Activated CD8-positive, alpha-beta memory T cell treated with anti-CD3 and anti-CD28 coated beads for 4 hours (primary cell): Measurements from ENCODE around the gene RAB28.

ENCODE experiments used
- DNase-seq, 2 donors: peaks; one replicate each; pipeline ENCODE4 v3.0.0-alpha.2; 2020; ENCODE audit warnings: low read depth in 2 of 2

The RAB28 gene

GRCh38 chr4:13371048-13371447 lies 113.1 kb downstream of the RAB28 start:
- no peak for DNase-seq

GRCh38 chr4:13368217-13368616 lies 115.9 kb downstream of the RAB28 start:
- DNase-seq: no peak

DNA sequence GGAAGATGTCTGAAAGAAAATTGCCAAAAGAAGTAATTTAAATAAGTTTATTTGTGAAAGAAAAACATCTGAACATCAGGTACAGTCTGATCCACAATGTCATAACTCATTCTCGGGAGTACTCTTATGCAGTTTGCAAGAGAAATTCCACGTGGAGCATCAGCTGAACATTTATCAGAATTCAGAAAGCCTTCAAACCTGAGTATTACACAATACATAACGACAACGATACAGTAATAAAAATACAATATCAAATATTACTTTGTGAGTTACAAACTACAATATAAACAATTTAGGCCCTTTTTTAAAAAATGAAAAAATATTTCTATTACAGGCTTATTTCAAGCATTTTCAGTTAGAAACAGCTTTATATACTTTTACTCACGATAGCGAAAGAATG lies 116.4 kb downstream of the RAB28 start:
- DNase-seq: no peak

GRCh38 chr4:13367244-13367643 lies 116.9 kb downstream of the RAB28 start:
- no peak for DNase-seq

GRCh38 chr4:13365195-13365594 lies 118.9 kb downstream of the RAB28 start:
- DNase-seq: no peak

DNA sequence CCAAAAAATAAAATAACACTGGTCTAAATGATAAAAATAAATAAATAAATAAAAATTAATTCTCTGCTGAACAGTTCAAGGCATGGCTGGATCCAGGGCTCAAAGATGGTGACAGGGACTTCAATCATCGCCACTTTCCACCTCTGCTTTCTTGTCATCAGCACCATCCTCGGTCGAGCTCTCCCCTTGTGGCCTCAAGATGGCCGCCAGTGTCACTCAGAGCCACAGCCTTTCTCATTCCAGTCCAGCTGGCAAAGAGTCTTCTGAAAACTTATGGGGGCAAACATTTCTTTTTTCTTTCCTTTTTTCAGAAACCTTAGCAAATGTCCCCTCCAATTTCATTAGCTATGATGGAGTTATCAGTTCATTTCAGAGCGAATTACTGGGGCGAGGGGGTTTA lies 119.5 kb downstream of the RAB28 start:
- DNase-seq: no peak

GRCh38 chr4:13364172-13364571 lies 120.0 kb downstream of the RAB28 start:
- no peak for DNase-seq

DNA sequence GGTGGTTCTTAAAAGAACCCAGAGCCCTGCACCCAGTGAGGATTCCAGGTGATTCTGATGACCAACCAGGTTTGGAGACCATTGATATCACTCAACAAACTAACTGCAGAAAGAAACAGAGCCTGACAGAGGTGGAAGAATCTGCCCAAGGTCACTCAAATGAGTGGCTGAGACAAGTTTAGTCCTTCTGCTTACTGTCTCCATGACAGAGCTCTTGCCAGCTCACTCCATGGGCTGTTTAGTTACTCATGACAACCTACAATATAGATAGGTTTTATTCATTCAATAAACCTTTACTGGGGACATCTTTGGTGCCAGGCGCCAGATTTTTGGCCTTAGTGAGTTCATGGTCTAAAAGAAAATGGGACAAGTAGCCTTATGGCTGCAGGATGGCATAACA lies 124.3 kb downstream of the RAB28 start:
- DNase-seq: no peak

GRCh38 chr4:13355111-13355880 lies 128.8 kb downstream of the RAB28 start:
- DNase-seq: no peak

- no peak for DNase-seq
Observed at GRCh38 chr4:13349096-13349495, 135.0 kb downstream of the RAB28 start.

DNA sequence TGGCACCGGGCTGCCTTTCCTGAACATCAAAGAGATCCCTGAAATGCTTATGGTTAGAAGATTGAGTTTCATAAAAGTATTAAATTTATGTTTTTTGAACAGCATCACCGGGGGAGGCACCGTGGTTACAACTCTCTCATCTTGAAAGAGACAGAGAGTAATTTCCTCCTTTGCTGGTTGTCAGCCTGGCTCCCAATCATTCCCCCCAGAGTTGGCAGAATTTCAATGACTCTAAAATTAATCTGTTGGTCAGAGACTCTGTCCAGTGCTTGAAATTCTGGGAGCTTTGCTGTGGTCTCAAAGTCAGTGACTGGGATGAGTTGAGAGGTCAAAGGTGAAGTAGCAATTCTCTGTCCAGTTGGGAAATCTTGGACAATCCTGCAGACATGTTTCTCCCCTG lies 135.9 kb downstream of the RAB28 start:
- no peak for DNase-seq

DNA sequence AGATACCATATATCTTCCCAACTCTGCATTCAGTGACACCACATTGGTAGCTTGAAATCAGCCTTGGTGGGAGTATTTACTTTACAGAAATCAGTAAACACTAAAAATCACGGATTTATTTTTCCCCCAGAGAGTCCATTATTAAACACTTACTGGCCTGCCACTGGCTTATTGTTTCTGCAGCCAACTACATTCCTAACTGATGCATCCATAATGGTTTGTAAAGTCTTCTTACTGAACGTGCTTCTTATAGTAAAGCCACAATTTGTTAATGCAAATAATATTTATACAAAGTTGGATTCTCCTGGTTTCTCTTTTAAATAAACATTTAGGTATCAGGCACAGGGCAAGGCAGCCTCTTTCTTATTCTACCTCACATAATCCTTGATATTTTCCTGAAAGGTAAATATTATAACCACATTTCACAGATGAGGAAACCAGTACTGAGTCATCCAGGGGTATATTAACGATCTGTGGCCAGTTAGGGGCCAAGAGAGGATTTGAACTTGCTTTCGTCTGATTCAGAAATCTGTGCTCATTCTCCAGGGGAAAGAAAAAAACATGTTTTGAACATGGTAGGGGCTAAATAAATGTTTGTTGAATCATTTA lies 136.5 kb downstream of the RAB28 start:
- no peak for DNase-seq

- DNase-seq: no peak
Observed at GRCh38 chr4:13344216-13344615, 139.9 kb downstream of the RAB28 start.

- DNase-seq: no peak
Observed at GRCh38 chr4:13340672-13341071, 143.5 kb downstream of the RAB28 start.

DNA sequence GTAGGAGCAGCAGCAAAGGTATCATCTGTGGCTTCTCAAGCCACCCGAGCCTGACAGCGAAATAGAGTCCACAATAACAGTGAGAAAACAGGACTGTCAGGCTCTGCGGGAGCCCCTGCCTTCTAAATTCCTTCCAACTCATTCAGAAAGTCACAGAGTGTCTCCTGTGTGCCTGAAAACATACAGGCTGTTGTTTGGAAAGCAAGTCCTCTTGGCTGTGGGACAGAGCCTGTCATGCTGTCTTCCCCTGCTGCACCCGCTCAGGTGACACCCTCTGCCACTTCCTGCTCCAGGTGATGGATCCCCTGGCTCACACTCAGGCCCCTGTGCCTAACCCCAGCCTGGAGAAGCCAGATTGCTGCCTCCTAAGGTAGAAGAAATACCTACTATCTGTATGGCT lies 152.3 kb downstream of the RAB28 start:
- no peak for DNase-seq

DNA sequence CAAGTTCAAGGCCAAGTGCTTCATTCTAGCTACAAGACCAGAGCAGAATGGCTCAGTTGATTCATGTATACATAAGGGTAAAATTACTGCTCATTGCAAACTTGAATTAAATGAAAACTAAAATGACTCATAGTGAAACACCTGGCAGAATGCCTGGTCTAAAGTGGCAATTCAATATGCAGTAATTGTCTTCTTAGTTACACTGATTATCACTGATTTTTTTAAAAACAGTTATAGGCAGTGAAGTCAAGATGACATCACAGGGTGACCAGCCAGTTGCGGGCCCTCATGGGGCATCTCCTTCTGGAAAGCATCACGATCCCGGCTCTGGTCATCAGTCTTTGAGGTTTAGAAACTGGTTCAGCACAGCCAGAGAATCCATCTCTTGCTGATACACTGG lies 154.2 kb downstream of the RAB28 start:
- DNase-seq: no peak

DNA sequence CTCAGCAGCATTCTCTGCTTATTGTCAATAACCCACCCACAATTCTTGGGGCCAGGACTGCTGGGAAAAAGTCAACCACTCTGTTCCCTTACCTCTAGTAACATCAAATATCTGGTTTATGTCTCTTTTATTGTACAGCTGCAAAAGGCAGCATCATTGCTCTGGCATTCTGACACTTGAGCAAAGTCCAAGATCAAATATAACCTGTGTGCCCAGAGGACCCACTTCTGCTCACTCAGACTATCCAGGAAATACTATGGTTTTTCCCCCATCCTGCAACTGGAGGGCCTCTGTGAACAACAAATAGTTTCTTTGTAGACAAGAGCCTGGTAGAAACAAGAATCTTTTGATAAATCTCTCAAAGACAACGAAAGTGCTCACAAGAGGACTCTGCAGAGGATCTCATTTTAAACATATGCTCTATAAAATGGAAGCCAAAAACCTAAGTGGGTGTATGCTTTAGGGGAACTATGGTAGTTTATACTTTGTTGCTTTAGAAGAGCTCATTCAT lies 154.7 kb downstream of the RAB28 start:
- DNase-seq: no peak

- DNase-seq: no peak
Observed at GRCh38 chr4:13328591-13328990, 155.5 kb downstream of the RAB28 start.

GRCh38 chr4:13327991-13328390 lies 156.1 kb downstream of the RAB28 start:
- no peak for DNase-seq

DNA sequence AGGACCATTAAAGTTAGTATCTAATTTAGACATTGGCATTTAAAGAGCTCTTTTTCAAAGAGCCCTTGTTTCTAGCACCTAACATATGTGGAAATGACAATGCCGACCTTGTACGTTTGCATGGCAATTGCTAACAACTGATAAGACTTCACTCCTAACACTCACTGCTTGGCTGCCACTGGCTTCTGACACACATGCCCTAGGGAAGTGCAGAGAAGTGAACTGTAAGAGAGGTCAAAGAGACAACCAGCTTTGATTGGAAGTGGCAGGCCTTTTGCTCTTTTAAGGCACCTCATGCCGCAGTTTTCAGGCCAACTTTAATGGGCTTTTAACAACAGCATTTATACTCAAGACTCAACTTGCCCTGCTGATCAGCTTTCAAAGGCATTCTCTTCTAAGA lies 158.4 kb downstream of the RAB28 start:
- no peak for DNase-seq

- no peak for DNase-seq
Observed at GRCh38 chr4:13323921-13324320, 160.2 kb downstream of the RAB28 start.

DNA sequence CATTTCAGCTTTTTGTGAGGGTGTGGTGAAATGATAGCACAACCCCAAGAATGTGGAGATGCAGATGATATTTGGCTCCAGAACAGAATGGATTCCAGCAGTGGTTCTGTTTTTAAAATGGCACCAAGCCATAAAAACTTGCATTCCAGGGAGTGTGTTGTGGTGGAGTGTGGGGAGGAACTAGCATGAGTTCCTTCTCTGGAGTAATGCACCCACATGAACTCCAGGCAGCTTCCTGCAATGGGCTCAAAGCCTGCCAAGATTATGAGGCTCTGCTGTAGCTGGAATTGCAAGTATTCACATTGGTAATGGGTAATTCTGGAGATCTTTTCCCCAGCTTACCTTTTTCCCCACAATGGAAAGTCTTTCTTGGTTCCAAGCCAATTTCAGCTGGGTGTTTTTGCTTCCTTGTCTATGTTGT lies 161.4 kb downstream of the RAB28 start:
- DNase-seq: no peak
